Ovary (tissue), 3 donors: Measurements from ENCODE around the gene SIL1.

Source experiments
- CTCF ChIP-seq, 3 donors: fragments of 450-650 bp in 2 of 3; fragments of 200-600 bp in 1 of 3; IDR thresholded peaks; one replicate each; pipeline versions ENCODE4 v1.5.1 to v1.8.0; 2016 to 2022; ENCODE audit warnings: antibody characterized with exemption in 3 of 3, mild to moderate bottlenecking in 1 of 3
- POLR2A ChIP-seq: fragments of 450-650 bp; IDR thresholded peaks from one replicate; pipeline ENCODE4 v1.6.1; 2017; ENCODE audit warnings: antibody characterized with exemption, mild to moderate bottlenecking, moderate library complexity
- donor health status: DM: no; HTN: no; CAD: no.

GRCh38 chr5:139245637-139246339, 47.6 kb upstream of the SIL1 start:
- TF ChIP-seq POLR2A (no peak), CTCF (IDR thresholded peaks at IDR 0.05) (no peak)
